ENCODE data around the gene STEAP3. TPM values are rescaled to one million over a fixed set of nuclear protein-coding genes. Genes with fewer than 3 reads are reported as not detected.
"Not testable (repeated sequence)": the region's sequence is repeated elsewhere in the genome, so short reads cannot be mapped to it uniquely, and the experiment has no call there.

STEAP3 gene
- total RNA-seq, 1 experiment from 2014 or later, result 17.7 TPM

GRCh38 chr2:119261493-119262225 lies 38.0 kb downstream of the STEAP3 start:
- no peak for DNase-seq (ENCODE audit: low spot score)

DNA sequence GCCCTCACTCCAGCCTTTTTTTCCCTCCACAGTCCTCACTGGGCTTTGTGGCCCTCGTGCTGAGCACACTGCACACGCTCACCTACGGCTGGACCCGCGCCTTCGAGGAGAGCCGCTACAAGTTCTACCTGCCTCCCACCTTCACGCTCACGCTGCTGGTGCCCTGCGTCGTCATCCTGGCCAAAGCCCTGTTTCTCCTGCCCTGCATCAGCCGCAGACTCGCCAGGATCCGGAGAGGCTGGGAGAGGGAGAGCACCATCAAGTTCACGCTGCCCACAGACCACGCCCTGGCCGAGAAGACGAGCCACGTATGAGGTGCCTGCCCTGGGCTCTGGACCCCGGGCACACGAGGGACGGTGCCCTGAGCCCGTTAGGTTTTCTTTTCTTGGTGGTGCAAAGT lies 39.4 kb downstream of the STEAP3 start:
- no peak for DNase-seq (ENCODE audit: low spot score)

DNA sequence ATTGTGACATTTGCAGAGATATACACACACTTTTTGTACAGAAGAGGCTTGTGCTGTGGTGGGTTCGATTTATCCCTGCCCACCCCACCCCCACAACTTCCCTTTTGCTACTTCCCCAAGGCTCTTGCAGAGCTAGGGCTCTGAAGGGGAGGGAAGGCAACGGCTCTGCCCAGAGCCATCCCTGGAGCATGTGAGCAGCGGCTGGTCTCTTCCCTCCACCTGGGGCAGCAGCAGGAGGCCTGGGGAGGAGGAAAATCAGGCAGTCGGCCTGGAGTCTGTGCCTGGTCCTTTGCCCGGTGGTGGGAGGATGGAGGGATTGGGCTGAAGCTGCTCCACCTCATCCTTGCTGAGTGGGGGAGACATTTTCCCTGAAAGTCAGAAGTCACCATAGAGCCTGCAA lies 40.0 kb downstream of the STEAP3 start:
- no peak for DNase-seq (ENCODE audit: low spot score)

DNA sequence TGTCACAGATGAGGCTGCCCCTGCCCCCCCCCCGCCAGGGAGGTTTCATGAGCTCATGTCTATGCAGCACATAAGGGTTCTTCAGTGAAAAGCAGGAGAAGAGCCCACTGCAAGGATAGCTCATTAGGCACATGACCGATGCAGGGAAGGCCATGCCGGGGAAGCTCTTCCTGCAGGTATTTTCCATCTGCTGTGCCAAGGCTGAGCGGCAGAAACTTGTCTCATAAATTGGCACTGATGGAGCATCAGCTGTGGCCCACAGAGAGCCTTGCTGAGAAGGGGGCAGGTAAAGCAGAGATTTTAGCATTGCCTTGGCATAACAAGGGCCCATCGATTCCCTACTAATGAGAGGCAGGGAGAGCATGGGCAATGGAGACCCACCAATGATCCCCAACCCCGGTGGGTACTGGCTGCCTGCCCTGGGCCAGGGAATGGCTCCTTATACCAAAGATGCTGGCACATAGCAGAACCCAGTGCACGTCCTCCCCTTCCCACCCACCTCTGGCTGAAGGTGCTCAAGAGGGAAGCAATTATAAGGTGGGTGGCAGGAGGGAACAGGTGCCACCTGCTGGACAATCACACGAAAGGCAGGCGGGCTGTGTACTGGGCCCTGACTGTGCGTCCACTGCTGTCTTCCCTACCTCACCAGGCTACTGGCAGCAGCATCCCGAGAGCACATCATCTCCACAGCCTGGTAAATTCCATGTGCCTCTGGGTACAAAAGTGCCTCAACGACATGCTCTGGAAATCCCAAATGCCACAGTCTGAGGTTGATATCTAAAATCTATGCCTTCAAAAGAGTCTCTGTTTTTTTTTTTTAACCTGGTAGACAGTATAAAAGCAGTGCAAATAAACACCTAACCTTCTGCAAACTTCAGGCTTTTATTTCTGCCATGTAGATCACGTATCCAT lies 41.4 kb downstream of the STEAP3 start:
- peak; percentile 60 for DNase-seq (ENCODE audit: low spot score)

DNA sequence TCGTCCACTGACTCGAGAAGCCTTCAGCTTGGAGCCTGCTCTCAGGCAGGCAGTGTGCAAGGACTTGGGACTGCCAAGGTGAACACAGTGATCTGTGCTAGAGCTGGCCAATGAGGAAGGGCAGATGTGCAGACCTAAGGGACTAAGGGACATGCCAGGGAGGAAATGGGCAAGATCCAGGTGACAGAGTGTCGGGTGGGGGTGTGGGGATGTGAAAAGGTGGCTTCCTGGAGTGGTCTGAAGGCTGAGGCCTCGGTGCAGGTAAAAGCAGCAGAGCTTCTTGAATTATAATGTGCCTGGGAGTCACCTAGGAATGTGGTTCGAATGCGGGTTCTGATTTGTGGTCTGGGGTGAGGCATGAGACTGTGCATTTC lies 42.0 kb downstream of the STEAP3 start:
- no peak for DNase-seq (ENCODE audit: low spot score)

GRCh38 chr2:119266091-119266589 lies 42.5 kb downstream of the STEAP3 start:
- no peak for DNase-seq (ENCODE audit: low spot score)

GRCh38 chr2:119267604-119268003 lies 44.0 kb downstream of the STEAP3 start:
- DNase-seq (ENCODE audit: low spot score), result no peak

- no peak for DNase-seq (ENCODE audit: low spot score)
Observed at GRCh38 chr2:119276864-119277263, 53.2 kb downstream of the STEAP3 start.

GRCh38 chr2:119278385-119278784 lies 54.8 kb downstream of the STEAP3 start:
- not testable (repeated sequence) for DNase-seq (ENCODE audit: low spot score)

DNA sequence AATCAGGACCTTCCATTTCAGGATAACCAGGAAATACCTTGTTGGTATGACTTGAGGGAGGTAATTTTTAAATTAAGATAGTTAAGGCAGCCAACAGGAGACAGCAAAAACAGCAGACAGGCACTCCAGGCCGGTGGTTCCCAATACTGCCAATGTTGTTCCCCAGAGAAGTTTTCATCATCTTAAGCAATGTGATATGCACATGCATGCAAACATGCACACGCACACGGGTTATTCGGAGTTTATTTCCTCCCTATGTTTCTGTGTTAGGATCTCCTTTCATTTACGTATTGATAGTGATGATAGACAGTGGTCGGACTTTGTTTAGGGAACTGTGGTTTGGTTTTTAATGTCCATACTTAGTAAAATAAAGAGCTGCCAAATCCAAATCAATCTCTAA lies 55.3 kb downstream of the STEAP3 start:
- DNase-seq (ENCODE audit: low spot score), result no peak

DNA sequence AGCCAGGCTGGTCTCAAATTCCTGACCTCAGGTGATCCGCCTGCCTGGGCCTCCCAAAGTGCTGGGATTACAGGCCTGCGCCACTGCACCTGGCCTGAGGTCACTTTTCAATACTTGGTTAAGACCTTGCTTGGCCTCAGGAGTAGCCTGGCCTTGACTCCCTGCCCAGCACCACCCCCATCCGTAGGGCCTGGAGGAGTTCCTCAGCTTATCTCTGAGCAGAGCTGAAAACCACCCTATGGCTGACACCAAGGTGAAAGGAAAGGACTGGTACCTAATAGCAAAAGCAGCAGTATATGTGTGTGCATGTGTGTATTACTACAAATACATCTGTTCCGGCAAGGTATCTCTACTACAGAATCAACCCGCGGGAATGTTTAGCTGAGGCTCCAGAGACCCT lies 56.0 kb downstream of the STEAP3 start:
- no peak for DNase-seq (ENCODE audit: low spot score)

- DNase-seq (ENCODE audit: low spot score), result no peak
Observed at GRCh38 chr2:119280680-119281079, 57.0 kb downstream of the STEAP3 start.

DNA sequence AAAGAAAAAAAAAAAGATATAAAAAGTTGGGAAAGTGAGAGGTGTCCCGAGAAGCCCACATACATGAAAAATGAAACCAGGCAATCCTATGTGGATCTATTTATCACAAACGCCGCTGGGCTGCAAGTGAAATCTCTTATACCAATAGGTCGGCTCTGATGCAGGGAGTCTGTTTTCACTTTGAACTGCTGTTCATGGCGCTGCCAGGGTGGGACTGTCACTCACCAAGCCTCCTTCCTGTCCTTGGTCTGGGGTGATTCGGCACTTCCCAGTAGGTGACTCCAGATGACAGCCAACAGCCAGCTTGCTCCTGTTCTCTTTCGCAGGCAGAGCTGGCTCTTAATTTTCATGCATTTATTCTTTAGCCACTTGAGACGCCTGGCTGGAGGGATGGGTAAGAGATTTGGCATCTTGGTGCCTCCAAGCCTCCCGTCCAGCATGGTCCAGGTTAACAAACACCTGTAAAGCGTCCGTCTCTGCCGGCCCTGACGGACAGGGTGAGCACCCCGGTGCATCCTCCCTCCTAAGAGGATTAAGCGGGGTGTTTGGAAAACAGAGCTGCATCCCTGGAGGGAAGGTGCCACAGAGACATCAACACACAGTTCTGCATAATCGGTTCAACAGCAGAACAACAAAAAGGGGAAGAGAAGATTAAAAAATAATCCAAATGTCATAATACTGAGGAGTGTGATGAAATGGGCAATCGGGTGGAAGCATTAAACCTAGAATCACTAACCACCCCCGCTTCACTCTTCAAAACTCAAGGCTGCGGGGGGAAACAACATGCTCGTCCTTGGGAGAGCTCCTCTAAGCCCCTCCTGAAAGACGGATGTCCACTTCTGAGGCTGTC lies 58.7 kb downstream of the STEAP3 start:
- DNase-seq (ENCODE audit: low spot score), result no peak

DNA sequence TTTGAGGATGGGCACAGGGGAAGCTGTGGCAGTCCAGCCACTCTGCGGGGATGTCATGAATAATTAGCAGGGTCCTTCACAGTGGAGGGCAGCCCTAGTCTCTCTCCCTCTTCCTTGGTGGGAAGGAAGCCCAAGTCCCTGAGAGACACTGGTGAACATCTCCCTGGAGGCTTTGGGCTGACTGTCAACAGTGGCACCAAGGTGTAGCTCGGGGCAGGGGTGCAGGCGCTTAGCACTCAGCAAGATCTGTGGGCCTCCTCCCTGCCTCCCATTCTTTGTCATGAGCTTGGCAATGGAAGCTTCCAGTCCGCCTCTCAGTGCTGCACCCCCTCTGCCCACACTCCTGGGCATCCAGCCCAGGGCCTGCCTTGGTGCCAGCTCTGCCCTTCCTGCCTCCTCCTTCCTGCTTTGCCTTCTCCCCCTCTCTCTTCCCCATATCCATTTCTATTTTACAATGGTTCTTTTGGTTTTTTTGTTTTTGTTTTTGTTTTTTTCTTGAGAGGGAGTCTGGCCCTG lies 59.4 kb downstream of the STEAP3 start:
- DNase-seq (ENCODE audit: low spot score), result peak; percentile 60

DNA sequence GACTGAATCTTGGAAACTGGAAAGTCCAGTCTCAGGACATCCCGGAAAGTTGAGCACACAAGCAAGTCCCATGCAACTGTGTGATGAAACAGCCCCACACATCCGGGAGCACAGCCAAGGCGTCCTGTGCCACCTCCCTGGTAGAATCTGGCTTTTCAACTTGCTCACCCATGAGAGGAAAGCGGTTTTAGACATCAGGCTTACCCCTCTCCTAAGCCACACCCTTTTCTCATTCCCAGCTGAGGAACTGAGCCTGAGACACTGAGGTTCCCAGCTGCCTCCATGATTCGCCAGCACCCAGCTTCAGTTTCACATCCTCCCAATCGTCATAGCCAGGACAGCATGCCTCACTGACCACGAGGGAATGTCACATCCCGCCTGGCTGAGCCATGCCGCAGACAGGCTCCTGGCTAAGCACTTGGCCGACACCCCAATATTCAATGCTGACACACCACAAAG lies 60.3 kb downstream of the STEAP3 start:
- peak; percentile 93 for DNase-seq (ENCODE audit: low spot score)

DNA sequence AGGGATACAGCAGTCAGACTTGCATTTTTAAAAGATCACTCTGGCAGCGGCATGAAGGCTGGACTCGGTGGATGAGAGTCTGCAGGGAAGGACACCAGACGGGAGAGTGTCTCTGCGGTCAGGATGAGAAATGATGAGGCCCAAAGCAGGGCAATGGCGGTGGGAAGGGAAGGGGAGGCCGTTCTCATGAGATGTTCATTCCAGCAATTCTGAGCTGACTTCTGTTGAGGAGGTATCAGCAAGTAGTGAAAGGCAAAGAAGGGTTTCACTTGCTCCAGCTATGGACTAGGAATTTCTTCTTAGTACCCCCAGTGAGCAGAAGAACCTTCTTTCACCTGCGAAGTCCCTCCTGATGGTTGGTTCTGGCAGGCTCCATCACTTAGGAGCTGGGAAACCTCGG lies 63.0 kb downstream of the STEAP3 start:
- no peak for DNase-seq (ENCODE audit: low spot score)

DNA sequence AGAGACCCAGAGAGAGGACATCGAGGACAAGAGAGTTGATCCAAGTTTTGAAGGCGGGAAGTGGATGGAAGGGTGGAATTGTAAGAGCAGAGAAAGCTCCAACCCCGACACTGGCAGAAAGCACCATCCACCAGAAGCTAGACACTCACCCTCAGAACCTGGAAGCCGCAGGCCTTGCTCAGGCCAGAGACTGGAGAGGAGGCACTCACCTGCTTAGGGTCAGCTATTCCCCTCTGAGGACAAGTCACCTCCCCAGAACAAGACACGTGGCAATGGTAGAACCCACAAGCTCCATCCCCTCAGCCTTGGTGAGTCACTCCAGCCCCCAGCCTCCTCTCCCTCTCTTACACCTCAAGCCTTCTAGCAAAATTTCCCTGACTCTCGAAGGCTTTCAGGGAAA lies 64.9 kb downstream of the STEAP3 start:
- DNase-seq (ENCODE audit: low spot score), result no peak

- DNase-seq (ENCODE audit: low spot score), result no peak
Observed at GRCh38 chr2:119289093-119289492, 65.5 kb downstream of the STEAP3 start.

GRCh38 chr2:119289642-119290041 lies 66.0 kb downstream of the STEAP3 start:
- no peak for DNase-seq (ENCODE audit: low spot score)

DNA sequence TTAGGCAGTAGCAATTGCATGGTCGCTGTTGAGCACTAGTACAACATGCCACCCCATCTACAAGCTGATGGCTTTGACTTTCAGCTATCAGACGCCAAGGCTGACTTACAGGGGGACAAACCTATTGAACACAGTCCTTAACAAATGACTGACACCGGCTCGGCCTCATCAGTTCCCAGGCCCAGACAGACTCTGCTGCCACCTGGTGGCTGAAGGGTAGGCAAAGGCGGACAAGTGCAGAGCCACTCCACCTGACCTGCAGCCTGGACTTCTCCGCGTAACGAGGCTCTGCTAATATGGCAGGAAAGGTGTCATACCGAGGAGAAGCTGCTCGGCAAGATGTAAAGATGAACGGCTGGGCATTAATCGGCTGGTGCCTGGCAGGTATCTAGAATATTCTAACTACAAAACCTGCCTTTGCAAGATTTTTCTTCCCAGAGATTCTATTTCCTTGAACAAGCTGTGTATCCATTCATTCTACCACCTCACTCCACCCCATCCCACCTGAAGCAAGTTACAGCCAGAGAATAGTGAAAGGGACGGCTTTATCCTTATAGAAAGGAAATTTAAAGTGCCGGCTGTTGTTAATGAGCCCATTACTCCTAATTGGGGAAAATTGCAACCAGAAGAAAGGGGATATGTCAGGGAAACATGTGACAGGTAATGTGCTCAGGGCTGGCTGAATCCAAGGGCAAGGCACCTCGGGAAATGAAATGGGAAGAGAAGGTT lies 67.4 kb downstream of the STEAP3 start:
- peak; percentile 68 for DNase-seq (ENCODE audit: low spot score)

DNA sequence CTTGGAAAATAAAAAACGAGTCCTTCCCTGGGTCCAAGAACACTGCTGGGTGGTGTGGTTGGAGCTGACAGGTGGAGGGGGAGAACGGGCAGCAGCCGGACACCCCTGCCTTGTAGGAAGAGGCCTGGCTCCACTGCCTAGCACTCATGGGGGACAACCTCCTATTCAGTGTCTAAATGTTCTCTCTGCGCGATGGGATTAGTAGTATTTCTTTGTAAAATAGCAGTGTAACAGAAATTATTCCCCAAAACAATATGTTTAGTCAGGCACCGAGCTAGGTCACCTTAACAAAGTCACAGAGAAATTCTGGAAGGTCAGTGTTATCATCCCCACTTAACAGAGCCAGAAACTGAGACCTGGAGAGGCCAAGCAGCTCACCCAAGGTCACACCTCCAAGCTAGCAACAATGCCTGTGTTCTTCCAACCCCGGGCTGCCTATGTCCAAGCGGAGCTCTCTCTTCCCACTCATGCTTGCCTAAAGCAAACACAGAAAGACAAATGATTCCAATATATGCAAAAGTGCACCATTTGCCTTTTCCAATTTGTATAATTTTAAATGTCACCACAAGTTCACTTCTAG lies 68.0 kb downstream of the STEAP3 start:
- DNase-seq (ENCODE audit: low spot score), result no peak
